Measurements from ENCODE around the gene WNT7A.

GRCh38 chr3:13887495-13888300 lies 7.8 kb upstream of the WNT7A start:
- TF ChIP-seq POLR2A (IDR thresholded peaks at IDR 0.05; ENCODE audit: low read depth, low read length) = no peak
- TF ChIP-seq CTCF (IDR thresholded peaks at IDR 0.05; ENCODE audit: extremely low read depth in 1 of 2, insufficient read depth in 1 of 2, low read depth in 1 of 2, low read length in 2 of 2) = no peak
- no peak for TF ChIP-seq MAX (IDR thresholded peaks at IDR 0.05; ENCODE audit: insufficient read depth, insufficient read length)
- no peak for TF ChIP-seq EZH2 (IDR thresholded peaks at IDR 0.05; ENCODE audit: borderline replicate concordance, low read depth, low read length, severe bottlenecking)
- no peak for TF ChIP-seq FOS (IDR thresholded peaks at IDR 0.05; ENCODE audit: borderline replicate concordance, insufficient read depth, low read length)
- no peak for TF ChIP-seq MYC (IDR thresholded peaks at IDR 0.05; ENCODE audit: low read depth, low read length)
- TF ChIP-seq POLR2AphosphoS5 (IDR thresholded peaks at IDR 0.05; ENCODE audit: insufficient read depth, low read depth, low read length) = no peak
